HepG2 (cell line): ENCODE results near the gene AREL1. TPM values are rescaled to one million over a fixed set of nuclear protein-coding genes. Genes with fewer than 3 reads are reported as not detected.

ENCODE experiments used
- ESRRA ChIP-seq: sonication (generic); formaldehyde crosslinking; IDR thresholded peaks from 2 replicates; pipeline ENCODE4 v1.5.1; 2020; ENCODE audit warnings: mild to moderate bottlenecking, low read depth, missing genetic modification reagents
- ETV6 ChIP-seq: sonication (generic); formaldehyde crosslinking; conservative IDR thresholded peaks from 2 replicates; pipeline ENCODE4 v1.4.0; 2020; ENCODE audit warnings: missing genetic modification reagents
- FOSL1 ChIP-seq: sonication (generic); formaldehyde crosslinking; IDR thresholded peaks from 2 replicates; pipeline ENCODE4 v1.9.0; 2021; ENCODE audit warnings: missing genetic modification reagents, borderline replicate concordance
- FOXK1 ChIP-seq: sonication (generic); formaldehyde crosslinking; IDR thresholded peaks from 2 replicates; pipeline ENCODE4 v1.4.0; 2020; ENCODE audit warnings: low read depth, missing genetic modification reagents, borderline replicate concordance
- FOXP1 ChIP-seq, 2 experiments: fragments of 450-650 bp in 1 of 2; IDR thresholded peaks; 2 replicates each; pipeline ENCODE4 v1.6.1; 2017 to 2018; ENCODE audit warnings: antibody characterized with exemption in 1 of 2
- GFI1 ChIP-seq: sonication (generic); formaldehyde crosslinking; IDR thresholded peaks from 2 replicates; pipeline ENCODE4 v1.5.0; 2020; ENCODE audit warnings: missing genetic modification reagents, mild to moderate bottlenecking, borderline replicate concordance
- HHEX ChIP-seq: IDR thresholded peaks from 2 replicates; pipeline ENCODE4 v1.6.1; 2016; ENCODE audit warnings: control low read depth
- HNRNPLL ChIP-seq: fragments of 200-400 bp; formaldehyde crosslinking; IDR thresholded peaks from 2 replicates; pipeline ENCODE4 v1.6.1; 2017; ENCODE audit warnings: mild to moderate bottlenecking, low read depth, low read length; ENCODE audit not compliant: poor library complexity, severe bottlenecking
- HOXA7 ChIP-seq: sonication (generic); formaldehyde crosslinking; IDR thresholded peaks from 2 replicates; pipeline ENCODE4 v1.8.1; 2022; ENCODE audit warnings: mild to moderate bottlenecking, missing genetic modification reagents, moderate library complexity
- MIER2 ChIP-seq: IDR thresholded peaks from 2 replicates; pipeline ENCODE4 v1.6.1; 2016; ENCODE audit warnings: missing biosample characterization, missing genetic modification reagents
- PRDM15 ChIP-seq: sonication (generic); formaldehyde crosslinking; IDR thresholded peaks from 2 replicates; pipeline ENCODE4 v1.4.0; 2020; ENCODE audit warnings: missing genetic modification reagents
- RAD21 ChIP-seq: fragments of 450-650 bp; formaldehyde crosslinking; IDR thresholded peaks from 2 replicates; pipeline ENCODE4 v1.5.0; 2020; ENCODE audit warnings: mild to moderate bottlenecking
- SAP130 ChIP-seq: IDR thresholded peaks from 2 replicates; pipeline ENCODE4 v1.6.1; 2016; ENCODE audit warnings: low read depth
- SMC3 ChIP-seq: IDR thresholded peaks from 2 replicates; pipeline ENCODE4 v1.6.1; 2011; ENCODE audit warnings: low read length, improper control_type of control experiment
- SOX13 ChIP-seq, 3 experiments: fragments of 450-650 bp in 1 of 3; sonication (generic) in 1 of 3; formaldehyde crosslinking in 1 of 3; IDR thresholded peaks in 2 of 3; conservative IDR thresholded peaks in 1 of 3; 2 replicates each; pipeline versions ENCODE4 v1.5.0 to v1.6.1; 2016 to 2020; ENCODE audit warnings: antibody characterized with exemption in 1 of 3, mild to moderate bottlenecking in 1 of 3, missing compliant biosample characterization in 1 of 3, missing genetic modification reagents in 1 of 3, moderate library complexity in 1 of 3
- SRSF1 ChIP-seq: fragments of 200-400 bp; formaldehyde crosslinking; optimal IDR thresholded peaks from 2 replicates; pipeline ENCODE3; 2017; ENCODE audit warnings: mild to moderate bottlenecking, low read depth, low read length, moderate library complexity
- TBX2 ChIP-seq: sonication (generic); formaldehyde crosslinking; IDR thresholded peaks from 2 replicates; pipeline ENCODE4 v1.5.0; 2020; ENCODE audit warnings: missing genetic modification reagents, mild to moderate bottlenecking, borderline replicate concordance
- ZBTB8A ChIP-seq: sonication (generic); formaldehyde crosslinking; IDR thresholded peaks from 2 replicates; pipeline ENCODE4 v1.4.0; 2020; ENCODE audit warnings: mild to moderate bottlenecking, low read depth, missing genetic modification reagents, borderline replicate concordance
- ZFYVE20 ChIP-seq: sonication (generic); formaldehyde crosslinking; IDR thresholded peaks from 2 replicates; pipeline ENCODE4 v1.8.0; 2023; ENCODE audit warnings: low read depth, mild to moderate bottlenecking, moderate library complexity, missing genetic modification reagents, borderline replicate concordance
- ZNF333 ChIP-seq: sonication (generic); formaldehyde crosslinking; IDR thresholded peaks from 2 replicates; pipeline ENCODE4 v1.4.0; 2020; ENCODE audit warnings: mild to moderate bottlenecking, missing genetic modification reagents, borderline replicate concordance
- ZNF354B ChIP-seq: sonication (generic); formaldehyde crosslinking; IDR thresholded peaks from 2 replicates; pipeline ENCODE4 v1.8.0; 2022; ENCODE audit warnings: mild to moderate bottlenecking, missing genetic modification reagents
- ZNF484 ChIP-seq: sonication (generic); formaldehyde crosslinking; IDR thresholded peaks from 2 replicates; pipeline ENCODE4 v1.5.1; 2020; ENCODE audit warnings: mild to moderate bottlenecking, low read depth, missing genetic modification reagents, borderline replicate concordance
- ZNF557 ChIP-seq: sonication (generic); formaldehyde crosslinking; IDR thresholded peaks from 2 replicates; pipeline ENCODE4 v1.4.0; 2020; ENCODE audit warnings: missing genetic modification reagents
- ZNF792 ChIP-seq: IDR thresholded peaks from 2 replicates; pipeline ENCODE4 v1.6.1; 2016
- polyA plus RNA-seq, 8 experiments: library from polyadenylated mRNA; depleted of rRNA in 3 of 8; stranded (reverse) in 7 of 8; unstranded in 1 of 8; fragments of >200 nt; fragmentation: Illumina TruSeq in 4 of 8; extraction: Trizol in 4 of 8; gene quantifications; 2 replicates each; pipeline versions ENCODE4 v1.2.1 to v1.2.3, GENCODE V29; 2011 to 2016; ENCODE audit warnings: low read depth in 4 of 8, missing spikeins in 1 of 8, mixed read lengths in 1 of 8; ENCODE audit not compliant: insufficient read depth in 1 of 8
- total RNA-seq, 5 experiments: library from RNA; depleted of rRNA; stranded (reverse); fragments of >200 nt; fragmentation: Illumina TruSeq; extraction: Trizol; gene quantifications; 2 replicates each; pipeline ENCODE4 v1.2.3, GENCODE V29; 2016; ENCODE audit warnings: low read depth in 1 of 5

The AREL1 gene
- total and polyA plus RNA-seq, 2 of the 13 experiments (the other 11 are each of a cell fraction or from before 2014, with no cell fraction given) = 21.3 to 25.4 TPM

GRCh38 chr14:74618078-74618952 lies 94.6 kb downstream of the AREL1 start (continued):
- TF ChIP-seq PRDM15 (CRISPR knock-in tag) (no peak), ZNF792 (CRISPR knock-in tag) (peak; percentile 63; the same call in 1 of the 2 replicates), ZFYVE20 (CRISPR knock-in tag) (no peak), MIER2 (CRISPR knock-in tag) (no peak), FOSL1 (peak; percentile 51; the same call in 1 of the 2 replicates), HOXA7 (CRISPR knock-in tag) (no peak), ZBTB8A (no peak), TBX2 (CRISPR knock-in tag) (peak; percentile 47; the same call in 1 of the 2 replicates), HHEX (no peak), RAD21 (peak; percentile 30; the same call in 1 of the 2 replicates), ZNF354B (no peak), SRSF1 (no peak), ZNF484 (CRISPR knock-in tag) (no peak), SMC3 (no peak; the same call in 1 of the 2 replicates), GFI1 (CRISPR knock-in tag) (no peak), ESRRA (CRISPR knock-in tag) (no peak), SOX13 (IDR thresholded peaks at IDR 0.05) (0 out of 2 replicates have a peak, but pooled peaks have one; percentile 33), SOX13 (CRISPR knock-in tag; conservative IDR thresholded peaks at IDR 0.05 in 1 of 2, IDR thresholded peaks at IDR 0.05 in 1 of 2) (peak in 1 of 2 experiments; percentile 62; a peak in 2 of 4 replicates), SAP130 (CRISPR knock-in tag) (peak; percentile 59), FOXK1 (no peak), HNRNPLL (no peak), ZNF333 (CRISPR knock-in tag) (no peak), ZNF557 (no peak), FOXP1 (IDR thresholded peaks at IDR 0.05) (no peak), FOXP1 (CRISPR knock-in tag; IDR thresholded peaks at IDR 0.05) (peak; percentile 25; the same call in 1 of the 2 replicates), ETV6 (CRISPR knock-in tag) (0 out of 2 replicates have a peak, but pooled peaks have one; percentile 45)
